ENCODE measurements around the gene MS4A3.
"Not testable (repeated sequence)": the region's sequence is repeated elsewhere in the genome, so short reads cannot be mapped to it uniquely, and the experiment has no call there.

Gene MS4A3

DNA sequence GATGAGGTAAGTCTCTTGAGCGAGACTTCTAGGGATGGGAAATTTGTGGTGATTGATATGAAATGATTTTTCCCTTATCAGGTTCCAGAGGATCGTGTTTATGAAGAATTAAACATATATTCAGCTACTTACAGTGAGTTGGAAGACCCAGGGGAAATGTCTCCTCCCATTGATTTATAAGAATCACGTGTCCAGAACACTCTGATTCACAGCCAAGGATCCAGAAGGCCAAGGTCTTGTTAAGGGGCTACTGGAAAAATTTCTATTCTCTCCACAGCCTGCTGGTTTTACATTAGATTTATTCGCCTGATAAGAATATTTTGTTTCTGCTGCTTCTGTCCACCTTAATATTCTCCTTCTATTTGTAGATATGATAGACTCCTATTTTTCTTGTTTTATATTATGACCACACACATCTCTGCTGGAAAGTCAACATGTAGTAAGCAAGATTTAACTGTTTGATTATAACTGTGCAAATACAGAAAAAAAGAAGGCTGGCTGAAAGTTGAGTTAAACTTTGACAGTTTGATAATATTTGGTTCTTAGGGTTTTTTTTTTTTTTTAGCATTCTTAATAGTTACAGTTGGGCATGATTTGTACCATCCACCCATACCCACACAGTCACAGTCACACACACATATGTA lies 39.1 kb downstream of the MS4A3 start:
- DNase-seq (ENCODE audit: low read depth) = no peak

- no peak for DNase-seq (ENCODE audit: low read depth)
These were observed 40.7 kb downstream of the MS4A3 start for GRCh38 chr11:60097189-60097588.

- no peak for DNase-seq (ENCODE audit: low read depth)
These were observed 42.0 kb downstream of the MS4A3 start for GRCh38 chr11:60098508-60098907.

- DNase-seq (ENCODE audit: low read depth) = no peak
These were observed 44.1 kb downstream of the MS4A3 start for GRCh38 chr11:60100516-60100915.

DNA sequence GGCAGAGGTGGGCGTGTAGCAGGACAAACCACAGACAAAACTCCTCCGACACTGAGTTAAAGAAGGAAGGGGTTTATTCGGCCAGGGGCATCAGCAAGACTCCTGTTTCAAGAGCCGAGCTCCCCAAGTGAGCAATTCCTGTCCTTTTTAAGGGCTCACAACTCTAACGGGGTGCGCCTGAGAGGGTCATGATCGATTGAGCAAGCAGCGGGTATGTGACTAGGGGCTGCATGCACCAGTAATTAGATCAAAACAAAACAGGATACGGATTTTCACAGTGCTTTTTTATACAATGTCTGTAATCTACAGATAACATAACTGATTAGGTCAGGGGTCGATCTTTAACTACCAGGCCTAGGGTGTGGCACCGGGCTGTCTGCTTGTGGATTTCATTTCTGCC lies 44.9 kb downstream of the MS4A3 start:
- not testable (repeated sequence) for DNase-seq (ENCODE audit: low read depth)

DNA sequence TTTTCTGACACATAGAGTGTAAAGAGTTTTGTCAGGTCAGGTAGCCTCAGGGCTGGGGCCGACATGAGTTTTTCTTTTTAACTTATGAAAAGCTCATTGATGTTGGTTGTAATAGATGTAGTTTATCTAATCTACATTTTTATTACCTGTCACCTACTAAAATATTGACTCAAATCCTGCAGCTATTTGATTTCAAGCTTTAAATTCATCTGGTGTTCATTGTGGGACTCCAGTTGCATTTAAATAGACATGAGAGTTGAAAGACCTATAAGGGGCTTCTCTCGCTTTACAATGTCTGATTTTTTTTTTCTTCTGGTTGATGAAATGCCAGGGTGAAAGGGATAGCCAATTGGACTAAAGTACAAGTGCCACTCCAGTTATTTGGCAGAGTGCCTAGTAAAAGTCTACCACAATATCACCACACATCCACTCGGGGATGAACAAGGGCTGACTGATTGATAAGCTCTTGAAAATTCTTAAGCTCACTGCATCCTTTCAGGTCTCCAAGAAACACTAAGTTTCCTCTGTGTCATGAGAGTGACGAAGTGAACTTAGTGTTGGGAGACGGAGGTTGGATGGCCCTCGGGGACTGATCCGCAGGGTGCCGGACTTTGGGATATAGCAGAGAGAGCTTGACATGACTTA lies 48.1 kb downstream of the MS4A3 start:
- DNase-seq (ENCODE audit: low read depth) = not testable (repeated sequence)

DNA sequence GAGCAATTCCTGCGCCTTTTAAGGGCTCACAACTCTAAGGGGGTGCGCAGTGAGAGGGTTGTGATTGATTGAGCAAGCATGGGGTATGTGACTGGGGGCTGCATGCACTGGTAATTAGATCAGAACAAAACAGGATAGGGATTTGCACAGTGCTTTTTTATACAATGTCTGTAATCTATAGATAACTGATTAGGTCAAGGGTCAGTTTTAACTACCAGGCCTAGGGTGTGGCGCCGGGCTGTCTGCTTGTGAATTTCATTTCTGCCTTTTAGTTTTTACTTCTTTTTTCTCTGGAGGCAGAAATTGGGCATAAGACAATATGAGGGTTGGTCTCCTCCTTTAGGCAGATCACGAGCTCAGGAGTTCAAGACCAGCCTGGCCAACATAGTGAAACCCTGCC lies 52.2 kb downstream of the MS4A3 start:
- DNase-seq (ENCODE audit: low read depth) = peak; percentile 58

DNA sequence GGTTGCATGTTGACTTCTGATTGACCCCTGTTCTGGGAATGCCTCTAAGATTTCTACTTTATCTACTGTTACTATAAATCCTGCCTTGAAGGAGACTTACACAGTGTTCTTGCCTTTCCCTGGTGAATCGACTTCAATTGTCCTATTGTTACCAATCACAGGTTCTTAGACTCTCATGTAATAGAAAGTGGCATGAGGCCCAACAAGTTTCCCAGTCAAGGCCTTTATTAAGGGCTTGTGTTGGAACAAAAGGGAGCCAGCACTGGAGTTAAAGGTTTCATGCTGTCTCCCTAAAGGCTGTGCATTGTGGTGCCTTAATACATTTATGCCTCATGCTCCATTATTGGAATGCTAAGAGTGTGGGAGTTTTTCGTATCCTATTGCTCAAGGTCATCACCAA lies 55.3 kb downstream of the MS4A3 start:
- DNase-seq (ENCODE audit: low read depth) = no peak

- no peak for DNase-seq (ENCODE audit: low read depth)
These were observed 60.7 kb downstream of the MS4A3 start for GRCh38 chr11:60116996-60117790.

DNA sequence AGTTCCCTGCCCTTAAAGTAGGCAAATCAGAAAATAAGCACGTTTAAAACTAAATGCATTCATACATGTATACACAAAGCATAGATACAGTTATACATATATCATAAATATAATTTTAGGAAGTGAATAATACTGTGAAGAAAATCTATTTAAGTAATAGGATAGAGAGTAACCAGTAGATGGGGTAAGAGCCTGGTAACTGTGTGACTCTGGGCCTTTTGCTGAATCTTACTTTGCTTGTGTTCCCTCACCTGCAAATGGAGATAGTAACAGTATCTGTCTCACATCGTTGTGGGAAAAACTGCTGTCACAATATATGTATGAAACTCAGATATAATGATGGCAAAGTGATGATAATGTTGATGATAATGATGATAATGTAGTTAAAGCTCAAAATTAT lies 61.9 kb downstream of the MS4A3 start:
- no peak for DNase-seq (ENCODE audit: low read depth)

GRCh38 chr11:60119710-60120109 lies 63.2 kb downstream of the MS4A3 start:
- no peak for DNase-seq (ENCODE audit: low read depth)

All from CMK (cell line).